ENCODE data around the gene SLC22A8.

DNA sequence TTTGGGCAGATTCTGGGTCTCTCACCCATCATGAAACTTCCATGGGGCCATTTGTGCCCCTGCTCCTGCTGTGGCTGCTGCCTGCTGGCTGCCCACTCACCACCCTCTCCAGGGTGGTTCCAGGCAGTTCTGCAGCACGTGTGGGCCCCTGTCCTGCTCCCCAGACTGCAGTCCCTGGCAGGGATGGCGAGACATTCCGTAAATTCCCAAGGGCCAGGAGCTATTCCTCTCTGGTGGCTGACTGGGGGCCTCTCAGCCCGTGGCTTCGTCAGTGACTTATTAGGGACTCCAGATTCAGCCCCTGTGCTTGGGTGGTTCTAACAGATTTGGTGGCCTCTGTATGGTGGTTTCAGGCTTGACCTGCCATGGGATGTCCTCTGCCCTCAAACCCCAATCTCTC is 3.9 kb upstream of the SLC22A8 start:
- TF ChIP-seq, protein P1, sequence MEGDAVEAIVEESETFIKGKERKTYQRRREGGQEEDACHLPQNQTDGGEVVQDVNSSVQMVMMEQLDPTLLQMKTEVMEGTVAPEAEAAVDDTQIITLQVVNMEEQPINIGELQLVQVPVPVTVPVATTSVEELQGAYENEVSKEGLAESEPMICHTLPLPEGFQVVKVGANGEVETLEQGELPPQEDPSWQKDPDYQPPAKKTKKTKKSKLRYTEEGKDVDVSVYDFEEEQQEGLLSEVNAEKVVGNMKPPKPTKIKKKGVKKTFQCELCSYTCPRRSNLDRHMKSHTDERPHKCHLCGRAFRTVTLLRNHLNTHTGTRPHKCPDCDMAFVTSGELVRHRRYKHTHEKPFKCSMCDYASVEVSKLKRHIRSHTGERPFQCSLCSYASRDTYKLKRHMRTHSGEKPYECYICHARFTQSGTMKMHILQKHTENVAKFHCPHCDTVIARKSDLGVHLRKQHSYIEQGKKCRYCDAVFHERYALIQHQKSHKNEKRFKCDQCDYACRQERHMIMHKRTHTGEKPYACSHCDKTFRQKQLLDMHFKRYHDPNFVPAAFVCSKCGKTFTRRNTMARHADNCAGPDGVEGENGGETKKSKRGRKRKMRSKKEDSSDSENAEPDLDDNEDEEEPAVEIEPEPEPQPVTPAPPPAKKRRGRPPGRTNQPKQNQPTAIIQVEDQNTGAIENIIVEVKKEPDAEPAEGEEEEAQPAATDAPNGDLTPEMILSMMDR (IDR thresholded peaks at IDR 0.05), result no peak
- TF ChIP-seq, protein P2, sequence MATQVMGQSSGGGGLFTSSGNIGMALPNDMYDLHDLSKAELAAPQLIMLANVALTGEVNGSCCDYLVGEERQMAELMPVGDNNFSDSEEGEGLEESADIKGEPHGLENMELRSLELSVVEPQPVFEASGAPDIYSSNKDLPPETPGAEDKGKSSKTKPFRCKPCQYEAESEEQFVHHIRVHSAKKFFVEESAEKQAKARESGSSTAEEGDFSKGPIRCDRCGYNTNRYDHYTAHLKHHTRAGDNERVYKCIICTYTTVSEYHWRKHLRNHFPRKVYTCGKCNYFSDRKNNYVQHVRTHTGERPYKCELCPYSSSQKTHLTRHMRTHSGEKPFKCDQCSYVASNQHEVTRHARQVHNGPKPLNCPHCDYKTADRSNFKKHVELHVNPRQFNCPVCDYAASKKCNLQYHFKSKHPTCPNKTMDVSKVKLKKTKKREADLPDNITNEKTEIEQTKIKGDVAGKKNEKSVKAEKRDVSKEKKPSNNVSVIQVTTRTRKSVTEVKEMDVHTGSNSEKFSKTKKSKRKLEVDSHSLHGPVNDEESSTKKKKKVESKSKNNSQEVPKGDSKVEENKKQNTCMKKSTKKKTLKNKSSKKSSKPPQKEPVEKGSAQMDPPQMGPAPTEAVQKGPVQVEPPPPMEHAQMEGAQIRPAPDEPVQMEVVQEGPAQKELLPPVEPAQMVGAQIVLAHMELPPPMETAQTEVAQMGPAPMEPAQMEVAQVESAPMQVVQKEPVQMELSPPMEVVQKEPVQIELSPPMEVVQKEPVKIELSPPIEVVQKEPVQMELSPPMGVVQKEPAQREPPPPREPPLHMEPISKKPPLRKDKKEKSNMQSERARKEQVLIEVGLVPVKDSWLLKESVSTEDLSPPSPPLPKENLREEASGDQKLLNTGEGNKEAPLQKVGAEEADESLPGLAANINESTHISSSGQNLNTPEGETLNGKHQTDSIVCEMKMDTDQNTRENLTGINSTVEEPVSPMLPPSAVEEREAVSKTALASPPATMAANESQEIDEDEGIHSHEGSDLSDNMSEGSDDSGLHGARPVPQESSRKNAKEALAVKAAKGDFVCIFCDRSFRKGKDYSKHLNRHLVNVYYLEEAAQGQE (IDR thresholded peaks at IDR 0.05; ENCODE audit: insufficient read depth in 1 of 2, low read depth in 2 of 2, low read length in 1 of 2), result no peak
- no peak for TF ChIP-seq POLR2AphosphoS5 (IDR thresholded peaks at IDR 0.05; ENCODE audit: low read depth, low read length)
- no peak for TF ChIP-seq TCF7L2 (IDR thresholded peaks at IDR 0.05; ENCODE audit: low read depth, low read length)

Measured in Panc1 (cell line).